DND-41 (cell line): Measurements from ENCODE around the gene KSR1.

Experiments
- EZH2 ChIP-seq: IDR thresholded peaks from 3 replicates; pipeline ENCODE4 v1.6.1; 2012; ENCODE audit warnings: borderline replicate concordance, low read depth, mild to moderate bottlenecking, moderate library complexity, low read length, inconsistent platforms; ENCODE audit not compliant: severe bottlenecking
- TF ChIP-seq, protein P1 (sequence below): IDR thresholded peaks from 2 replicates; pipeline ENCODE4 v1.5.1; 2012; ENCODE audit warnings: borderline replicate concordance, low read length, moderate library complexity, mild to moderate bottlenecking; ENCODE audit not compliant: poor library complexity, severe bottlenecking; ENCODE audit errors: extremely low read depth

DNA sequence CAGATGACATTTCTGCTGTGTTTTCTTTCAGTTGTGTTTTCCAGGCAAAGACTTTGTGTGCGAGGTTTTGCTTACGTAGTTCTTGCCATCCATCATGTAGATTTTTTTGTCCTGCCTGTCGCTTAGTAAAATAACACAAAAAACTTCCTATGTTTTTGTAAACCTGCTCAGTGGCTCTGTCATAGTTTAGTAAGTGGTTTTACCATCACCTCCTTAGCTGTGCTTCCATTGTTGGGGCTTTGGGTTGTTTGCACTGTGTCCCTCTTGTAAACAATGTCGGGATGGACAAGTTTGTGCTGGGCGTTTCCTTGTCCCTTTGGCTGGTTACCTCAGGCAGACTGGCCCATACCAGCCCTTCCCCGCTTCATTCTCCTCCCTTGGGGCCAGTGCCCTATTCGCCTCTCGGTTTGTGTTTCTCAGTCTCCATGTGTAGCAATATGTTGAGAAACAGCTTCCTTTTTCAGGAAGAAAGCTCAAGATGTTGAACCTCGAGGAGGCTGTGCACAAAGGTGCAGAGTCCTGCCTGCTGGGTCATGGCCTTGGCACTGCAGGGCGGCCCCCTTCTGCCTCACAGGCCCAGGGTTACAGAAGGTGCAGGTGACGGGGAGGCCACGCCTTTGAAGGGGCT lies 74.6 kb downstream of the KSR1 start:
- TF ChIP-seq, protein P1, sequence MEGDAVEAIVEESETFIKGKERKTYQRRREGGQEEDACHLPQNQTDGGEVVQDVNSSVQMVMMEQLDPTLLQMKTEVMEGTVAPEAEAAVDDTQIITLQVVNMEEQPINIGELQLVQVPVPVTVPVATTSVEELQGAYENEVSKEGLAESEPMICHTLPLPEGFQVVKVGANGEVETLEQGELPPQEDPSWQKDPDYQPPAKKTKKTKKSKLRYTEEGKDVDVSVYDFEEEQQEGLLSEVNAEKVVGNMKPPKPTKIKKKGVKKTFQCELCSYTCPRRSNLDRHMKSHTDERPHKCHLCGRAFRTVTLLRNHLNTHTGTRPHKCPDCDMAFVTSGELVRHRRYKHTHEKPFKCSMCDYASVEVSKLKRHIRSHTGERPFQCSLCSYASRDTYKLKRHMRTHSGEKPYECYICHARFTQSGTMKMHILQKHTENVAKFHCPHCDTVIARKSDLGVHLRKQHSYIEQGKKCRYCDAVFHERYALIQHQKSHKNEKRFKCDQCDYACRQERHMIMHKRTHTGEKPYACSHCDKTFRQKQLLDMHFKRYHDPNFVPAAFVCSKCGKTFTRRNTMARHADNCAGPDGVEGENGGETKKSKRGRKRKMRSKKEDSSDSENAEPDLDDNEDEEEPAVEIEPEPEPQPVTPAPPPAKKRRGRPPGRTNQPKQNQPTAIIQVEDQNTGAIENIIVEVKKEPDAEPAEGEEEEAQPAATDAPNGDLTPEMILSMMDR, result no peak
- TF ChIP-seq EZH2, result no peak
